A549 (cell line): ENCODE results near the gene ARHGAP27. TPM values are rescaled to one million over a fixed set of nuclear protein-coding genes. Genes with fewer than 3 reads are reported as not detected.
A peak's percentile ranks its signal among the peaks of the same experiment; 100 is the strongest.

Experiments
- ATAC-seq, 2 experiments: fragments of 200-7000 bp in 1 of 2; fragments of >200 bp in 1 of 2; cut with Nextera tagmentation in 1 of 2; cut with Tn5 transposase in 1 of 2; 3 replicates each; pipeline versions ENCODE4 v1.8.0 to v1.9.1; 2018 to 2020; ENCODE audit warnings: mild to moderate bottlenecking in 1 of 2, moderate library complexity in 1 of 2
- CTCF ChIA-PET: fragments of 300-600 bp; sonication (Branson Sonifier 250); formaldehyde crosslinking; extraction: SDS; loops from one replicate; lab custom pipeline; 2021; ENCODE audit warnings: antibody characterized with exemption, inconsistent platforms; lab: Yijun Ruan, JAX
- POLR2A ChIA-PET: fragments of 350-600 bp; formaldehyde crosslinking; extraction: SDS; loops from one replicate; lab custom pipeline; 2021; ENCODE audit warnings: antibody characterized with exemption, inconsistent platforms; lab: Yijun Ruan, JAX
- DNase-seq, 2 experiments: peaks; one replicate each; pipeline versions ENCODE4 v3.0.0 to v3.0.0-alpha.2; 2011 to 2016; ENCODE audit warnings: low read depth in 1 of 2, low spot score in 1 of 2
- FAIRE-seq: peaks from 2 replicates; lab custom pipeline; 2011; peaks lifted over from hg19 to GRCh38; lab: Jason Lieb, UNC
- H3K27ac ChIP-seq, 2 experiments: fragments of >200 bp; sonication (Bioruptor Twin); formaldehyde crosslinking; 3 replicates each; pipeline ENCODE4 v1.5.1; 2016 to 2017
- H3K4me1 ChIP-seq: fragments of >200 bp; sonication (Bioruptor Twin); formaldehyde crosslinking; 3 replicates; pipeline ENCODE4 v1.6.1; 2016
- H3K4me2 ChIP-seq: fragments of >200 bp; sonication (Bioruptor Twin); formaldehyde crosslinking; 3 replicates; pipeline ENCODE4 v1.6.1; 2016
- H3K4me3 ChIP-seq: fragments of >200 bp; sonication (Bioruptor Twin); formaldehyde crosslinking; 3 replicates; pipeline ENCODE4 v1.5.1; 2016
- H3K9me3 ChIP-seq: fragments of >200 bp; sonication (Bioruptor Twin); formaldehyde crosslinking; 3 replicates; pipeline ENCODE4 v1.6.1; 2016
- CBX2 ChIP-seq: fragments of 200-600 bp; sonication (generic); IDR thresholded peaks from 2 replicates; pipeline ENCODE4 v1.6.1; 2016; ENCODE audit warnings: low read depth, mild to moderate bottlenecking, borderline replicate concordance
- CEBPB ChIP-seq, 2 experiments: fragments of >200 bp in 1 of 2; sonication (Bioruptor Twin) in 1 of 2; formaldehyde crosslinking in 1 of 2; IDR thresholded peaks; 2 replicates each; pipeline ENCODE4 v1.6.1; 2012 to 2016
- FOSB ChIP-seq: fragments of 250-450 bp; sonication (Bioruptor Pico); IDR thresholded peaks from 2 replicates; pipeline ENCODE4 v1.5.0; 2020; ENCODE audit warnings: mild to moderate bottlenecking, moderate library complexity
- FOSL2 ChIP-seq, 2 experiments: fragments of 450-650 bp in 1 of 2; fragments of >200 bp in 1 of 2; sonication (Bioruptor Twin) in 1 of 2; formaldehyde crosslinking; IDR thresholded peaks; 2 replicates each; pipeline versions ENCODE4 v1.5.0 to v1.6.1; 2016 to 2020; ENCODE audit warnings: mild to moderate bottlenecking in 1 of 2, moderate library complexity in 1 of 2
- FOXS1 ChIP-seq: fragments of 250-450 bp; sonication (Bioruptor Pico); IDR thresholded peaks from 2 replicates; pipeline ENCODE4 v1.5.0; 2020; ENCODE audit warnings: mild to moderate bottlenecking, moderate library complexity
- GATA3 ChIP-seq: IDR thresholded peaks from 2 replicates; pipeline ENCODE4 v1.6.1; 2012; ENCODE audit warnings: borderline replicate concordance
- NR3C1 ChIP-seq: fragments of >200 bp; sonication (Bioruptor Twin); formaldehyde crosslinking; IDR thresholded peaks from 3 replicates; pipeline ENCODE4 v1.6.1; 2017
- PHF8 ChIP-seq: fragments of 200-600 bp; sonication (generic); IDR thresholded peaks from 2 replicates; pipeline ENCODE4 v1.6.1; 2016; ENCODE audit warnings: low read depth, mild to moderate bottlenecking, antibody characterized with exemption, moderate library complexity, borderline replicate concordance
- SMC3 ChIP-seq: fragments of >200 bp; sonication (Bioruptor Twin); formaldehyde crosslinking; IDR thresholded peaks from 3 replicates; pipeline ENCODE4 v1.6.1; 2018; ENCODE audit warnings: inconsistent platforms
- ZFP36 ChIP-seq: fragments of 450-650 bp; IDR thresholded peaks from 2 replicates; pipeline ENCODE4 v1.6.1; 2014; ENCODE audit warnings: borderline replicate concordance; ENCODE audit not compliant: partially characterized antibody
- ZSCAN20 ChIP-seq: fragments of 250-450 bp; sonication (Bioruptor Pico); IDR thresholded peaks from 2 replicates; pipeline ENCODE4 v1.8.0; 2022; ENCODE audit warnings: mild to moderate bottlenecking, moderate library complexity
- WGBS: methylation state at CpG from one replicate; pipeline ENCODE4 v1.1.6; 2017; ENCODE audit errors: missing lambda C conversion rate; 5-methylcytosine and 5-hydroxymethylcytosine counted together
- polyA plus RNA-seq, 4 experiments: library from polyadenylated mRNA; depleted of rRNA in 3 of 4; stranded (reverse); fragments of >200 nt; fragmentation: RNase III in 1 of 4; extraction: RNeasy Plus Mini Kit Qiagen cat#74134 plus additional on column Dnase treatment in 1 of 4; gene quantifications; 2 replicates in 3 of 4; 3 replicates in 1 of 4; pipeline ENCODE4 v1.2.3, GENCODE V29; 2011 to 2017
- TF ChIP-seq, protein P1 (sequence below): fragments of 450-650 bp; IDR thresholded peaks from 2 replicates; pipeline ENCODE4 v1.6.1; 2014; ENCODE audit warnings: antibody characterized with exemption
- TF ChIP-seq, protein P2 (sequence below): IDR thresholded peaks from 2 replicates; pipeline ENCODE4 v1.6.1; 2012
- TF ChIP-seq, protein P3 (sequence below): fragments of >200 bp; sonication (Bioruptor Twin); formaldehyde crosslinking; IDR thresholded peaks from 3 replicates; pipeline ENCODE4 v1.5.1; 2016
- TF ChIP-seq, protein P4 (sequence below): fragments of >200 bp; sonication (Bioruptor Twin); formaldehyde crosslinking; IDR thresholded peaks from 2 replicates; pipeline ENCODE4 v1.6.1; 2016
- TF ChIP-seq, protein P5 (sequence below): fragments of 250-450 bp; sonication (Bioruptor Pico); IDR thresholded peaks from 2 replicates; pipeline ENCODE4 v1.5.0; 2021; ENCODE audit warnings: mild to moderate bottlenecking, moderate library complexity, borderline replicate concordance

ARHGAP27 gene
- polyA plus RNA-seq, 2 of the 4 experiments (the other 2 are of a cell fraction): 10.0 to 16.4 TPM

DNA sequence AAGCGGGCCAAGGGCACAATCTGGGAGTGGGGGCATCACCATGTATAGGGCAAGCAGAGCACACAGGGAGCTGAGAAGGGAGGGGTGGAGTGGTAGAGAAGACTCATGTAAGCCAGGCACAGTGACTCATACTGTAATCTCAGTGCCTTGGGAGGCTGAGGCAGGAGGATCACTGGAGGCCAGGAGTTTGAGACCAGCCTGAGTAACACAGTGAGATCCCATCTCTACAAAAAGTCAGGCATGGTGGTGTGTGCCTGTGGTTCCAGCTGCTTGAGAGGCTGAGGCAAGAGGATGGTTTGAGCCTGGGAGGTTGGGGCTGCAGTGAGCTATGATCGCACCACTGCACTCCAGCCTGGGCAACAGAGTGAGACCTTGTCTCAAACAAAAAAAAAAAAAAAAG lies 40.8 kb downstream of the ARHGAP27 start (continued):
- TF ChIP-seq FOSL2 (IDR thresholded peaks at IDR 0.05): no peak
- TF ChIP-seq FOSL2 (CRISPR knock-in tag; IDR thresholded peaks at IDR 0.05): no peak
- TF ChIP-seq, protein P1, sequence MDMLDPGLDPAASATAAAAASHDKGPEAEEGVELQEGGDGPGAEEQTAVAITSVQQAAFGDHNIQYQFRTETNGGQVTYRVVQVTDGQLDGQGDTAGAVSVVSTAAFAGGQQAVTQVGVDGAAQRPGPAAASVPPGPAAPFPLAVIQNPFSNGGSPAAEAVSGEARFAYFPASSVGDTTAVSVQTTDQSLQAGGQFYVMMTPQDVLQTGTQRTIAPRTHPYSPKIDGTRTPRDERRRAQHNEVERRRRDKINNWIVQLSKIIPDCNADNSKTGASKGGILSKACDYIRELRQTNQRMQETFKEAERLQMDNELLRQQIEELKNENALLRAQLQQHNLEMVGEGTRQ: no peak
- TF ChIP-seq GATA3: no peak
- no peak for TF ChIP-seq ZFP36
- TF ChIP-seq, all 56 proteins: peak for 0

DNA sequence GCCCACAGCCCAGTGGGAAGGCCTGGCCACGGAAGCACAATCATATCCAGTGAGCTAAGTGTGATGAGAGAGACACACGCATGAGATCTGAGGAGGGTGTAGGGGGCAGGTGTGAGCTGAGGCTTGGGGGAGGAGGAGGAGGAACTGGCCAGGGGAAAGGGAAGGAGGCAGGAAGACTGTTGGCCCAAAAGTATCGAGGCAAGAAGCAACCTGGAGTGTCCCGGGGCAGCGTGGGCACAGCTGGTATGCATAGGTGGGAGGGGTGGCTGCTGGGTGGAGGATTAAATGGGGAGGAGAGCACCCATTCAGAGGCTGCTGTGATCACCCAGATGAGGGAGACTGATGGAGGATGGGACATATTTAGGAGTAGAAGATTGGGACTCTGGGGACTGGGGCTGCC lies 41.4 kb downstream of the ARHGAP27 start:
- TF ChIP-seq FOXS1 (CRISPR knock-in tag): no peak
- TF ChIP-seq, protein P2, sequence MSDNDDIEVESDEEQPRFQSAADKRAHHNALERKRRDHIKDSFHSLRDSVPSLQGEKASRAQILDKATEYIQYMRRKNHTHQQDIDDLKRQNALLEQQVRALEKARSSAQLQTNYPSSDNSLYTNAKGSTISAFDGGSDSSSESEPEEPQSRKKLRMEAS: no peak
- no peak for TF ChIP-seq FOSB (CRISPR knock-in tag)
- no peak for TF ChIP-seq CEBPB (IDR thresholded peaks at IDR 0.05)
- TF ChIP-seq ZSCAN20 (CRISPR knock-in tag): no peak
- TF ChIP-seq, all 56 proteins: peak for 0
- ChIA-PET CTCF (interaction anchor here (0.7 to 25.8 kb wide), 14 partner anchors 10 to 558 kb away, joined by 3 to 1120 read pairs (median 16); partner anchors contain the start of genes ACBD4, FMNL1, MAP3K14 and SPATA32), POLR2A (no interaction called here)
- no peak for ATAC-seq
- FAIRE-seq: no peak
- H3K27ac ChIP-seq: no peak overlapping the region
- H3K4me3 ChIP-seq: no peak overlapping the region
- no peak for DNase-seq
- 78% methylated on average over 5 of the region's 5 CpGs for WGBS
- 0 out of 3 replicates have a peak, but pooled peaks cover 3% of the 10 kb centered on the region for H3K4me1 ChIP-seq
- H3K4me2 ChIP-seq: no peak overlapping the region
- H3K9me3 ChIP-seq: no peaks in the 10 kb centered on the region

DNA sequence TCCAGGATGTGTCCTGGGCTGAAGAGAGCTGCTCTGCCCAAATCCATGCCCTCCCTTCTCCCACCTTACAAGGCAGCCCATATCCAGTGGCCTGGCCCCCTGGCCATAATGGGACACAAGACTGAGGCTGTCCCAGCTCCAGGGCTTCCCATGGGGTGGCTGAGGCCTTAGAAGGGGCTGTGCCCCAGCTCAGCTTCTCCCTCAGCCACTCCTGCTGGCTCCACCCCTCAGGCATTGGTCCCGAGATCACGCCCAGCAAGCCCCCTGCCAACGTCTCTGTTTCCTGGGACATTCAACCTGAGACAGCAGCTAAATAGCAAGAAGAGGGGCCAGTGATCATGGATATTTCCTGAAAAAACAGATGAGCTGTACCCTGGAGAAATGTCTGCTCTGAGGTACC lies 43.3 kb downstream of the ARHGAP27 start:
- no peak for ATAC-seq
- Histone ChIP-seq H3K4me2 (no peak overlapping the region), H3K9me3 (no peaks in the 10 kb centered on the region), H3K27ac (peak overlapping the region in 1 of 2 experiments; percentile 37; a peak in 3 of 6 replicates), H3K4me1 (peaks cover 17% of the 10 kb centered on the region), H3K4me3 (no peak overlapping the region)
- no peak for FAIRE-seq
- CTCF ChIA-PET: interaction anchor here (0.6 to 25.8 kb wide), 16 partner anchors 11 to 463 kb away, joined by 3 to 1120 read pairs (median 11); partner anchors contain the start of genes ACBD4, FMNL1, MAP3K14 and SPATA32
- TF ChIP-seq NR3C1 (no peak), SMC3 (no peak), FOSL2 (IDR thresholded peaks at IDR 0.05) (no peak), FOSL2 (CRISPR knock-in tag; IDR thresholded peaks at IDR 0.05) (no peak), GATA3 (no peak), CBX2 (no peak), PHF8 (no peak)
- TF ChIP-seq, protein P3, sequence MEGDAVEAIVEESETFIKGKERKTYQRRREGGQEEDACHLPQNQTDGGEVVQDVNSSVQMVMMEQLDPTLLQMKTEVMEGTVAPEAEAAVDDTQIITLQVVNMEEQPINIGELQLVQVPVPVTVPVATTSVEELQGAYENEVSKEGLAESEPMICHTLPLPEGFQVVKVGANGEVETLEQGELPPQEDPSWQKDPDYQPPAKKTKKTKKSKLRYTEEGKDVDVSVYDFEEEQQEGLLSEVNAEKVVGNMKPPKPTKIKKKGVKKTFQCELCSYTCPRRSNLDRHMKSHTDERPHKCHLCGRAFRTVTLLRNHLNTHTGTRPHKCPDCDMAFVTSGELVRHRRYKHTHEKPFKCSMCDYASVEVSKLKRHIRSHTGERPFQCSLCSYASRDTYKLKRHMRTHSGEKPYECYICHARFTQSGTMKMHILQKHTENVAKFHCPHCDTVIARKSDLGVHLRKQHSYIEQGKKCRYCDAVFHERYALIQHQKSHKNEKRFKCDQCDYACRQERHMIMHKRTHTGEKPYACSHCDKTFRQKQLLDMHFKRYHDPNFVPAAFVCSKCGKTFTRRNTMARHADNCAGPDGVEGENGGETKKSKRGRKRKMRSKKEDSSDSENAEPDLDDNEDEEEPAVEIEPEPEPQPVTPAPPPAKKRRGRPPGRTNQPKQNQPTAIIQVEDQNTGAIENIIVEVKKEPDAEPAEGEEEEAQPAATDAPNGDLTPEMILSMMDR: no peak
- TF ChIP-seq, protein P4, sequence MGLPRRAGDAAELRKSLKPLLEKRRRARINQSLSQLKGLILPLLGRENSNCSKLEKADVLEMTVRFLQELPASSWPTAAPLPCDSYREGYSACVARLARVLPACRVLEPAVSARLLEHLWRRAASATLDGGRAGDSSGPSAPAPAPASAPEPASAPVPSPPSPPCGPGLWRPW: no peak
- TF ChIP-seq, protein P5, sequence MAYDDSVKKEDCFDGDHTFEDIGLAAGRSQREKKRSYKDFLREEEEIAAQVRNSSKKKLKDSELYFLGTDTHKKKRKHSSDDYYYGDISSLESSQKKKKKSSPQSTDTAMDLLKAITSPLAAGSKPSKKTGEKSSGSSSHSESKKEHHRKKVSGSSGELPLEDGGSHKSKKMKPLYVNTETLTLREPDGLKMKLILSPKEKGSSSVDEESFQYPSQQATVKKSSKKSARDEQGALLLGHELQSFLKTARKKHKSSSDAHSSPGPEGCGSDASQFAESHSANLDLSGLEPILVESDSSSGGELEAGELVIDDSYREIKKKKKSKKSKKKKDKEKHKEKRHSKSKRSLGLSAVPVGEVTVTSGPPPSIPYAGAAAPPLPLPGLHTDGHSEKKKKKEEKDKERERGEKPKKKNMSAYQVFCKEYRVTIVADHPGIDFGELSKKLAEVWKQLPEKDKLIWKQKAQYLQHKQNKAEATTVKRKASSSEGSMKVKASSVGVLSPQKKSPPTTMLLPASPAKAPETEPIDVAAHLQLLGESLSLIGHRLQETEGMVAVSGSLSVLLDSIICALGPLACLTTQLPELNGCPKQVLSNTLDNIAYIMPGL: no peak
- 56% methylated on average over 3 of the region's 3 CpGs for WGBS
- POLR2A ChIA-PET: no interaction called here
- DNase-seq: no peak
